Body of pancreas (tissue), 4 donors: ENCODE measurements around the gene GABBR1.

Source experiments
- POLR2A ChIP-seq, 3 donors: fragments of 450-650 bp; IDR thresholded peaks; one replicate each; pipeline ENCODE4 v1.6.1; 2016; ENCODE audit warnings: antibody characterized with exemption in 3 of 3, mild to moderate bottlenecking in 2 of 3
- TF ChIP-seq, protein P1 (sequence below), 7 experiments: fragments of 450-650 bp in 4 of 7; fragments of 200-600 bp in 3 of 7; sonication (generic) in 3 of 7; IDR thresholded peaks; one replicate each; pipeline ENCODE4 v1.5.1; 2016 to 2019; ENCODE audit warnings: antibody characterized with exemption in 7 of 7

DNA sequence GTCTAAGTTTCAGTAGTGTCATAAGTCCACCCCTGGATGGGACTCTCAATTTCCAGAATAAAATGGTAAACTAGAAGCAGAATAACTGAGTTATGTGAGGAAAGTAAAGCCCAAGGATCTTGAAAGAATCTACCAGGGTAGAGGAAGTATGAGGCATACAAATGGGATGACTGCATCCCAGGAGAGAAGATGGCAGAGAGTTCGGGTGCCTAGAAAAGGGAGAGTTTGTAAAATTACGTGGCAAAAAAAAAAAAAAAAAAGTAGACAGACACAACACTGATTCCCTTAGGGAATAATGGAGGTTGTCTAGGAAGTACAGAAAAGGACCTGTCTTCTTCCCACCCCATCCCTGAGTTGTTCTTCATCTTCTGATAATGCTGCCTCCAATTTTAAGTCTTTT, 3.4 kb downstream of the GABBR1 start:
- TF ChIP-seq, protein P1, sequence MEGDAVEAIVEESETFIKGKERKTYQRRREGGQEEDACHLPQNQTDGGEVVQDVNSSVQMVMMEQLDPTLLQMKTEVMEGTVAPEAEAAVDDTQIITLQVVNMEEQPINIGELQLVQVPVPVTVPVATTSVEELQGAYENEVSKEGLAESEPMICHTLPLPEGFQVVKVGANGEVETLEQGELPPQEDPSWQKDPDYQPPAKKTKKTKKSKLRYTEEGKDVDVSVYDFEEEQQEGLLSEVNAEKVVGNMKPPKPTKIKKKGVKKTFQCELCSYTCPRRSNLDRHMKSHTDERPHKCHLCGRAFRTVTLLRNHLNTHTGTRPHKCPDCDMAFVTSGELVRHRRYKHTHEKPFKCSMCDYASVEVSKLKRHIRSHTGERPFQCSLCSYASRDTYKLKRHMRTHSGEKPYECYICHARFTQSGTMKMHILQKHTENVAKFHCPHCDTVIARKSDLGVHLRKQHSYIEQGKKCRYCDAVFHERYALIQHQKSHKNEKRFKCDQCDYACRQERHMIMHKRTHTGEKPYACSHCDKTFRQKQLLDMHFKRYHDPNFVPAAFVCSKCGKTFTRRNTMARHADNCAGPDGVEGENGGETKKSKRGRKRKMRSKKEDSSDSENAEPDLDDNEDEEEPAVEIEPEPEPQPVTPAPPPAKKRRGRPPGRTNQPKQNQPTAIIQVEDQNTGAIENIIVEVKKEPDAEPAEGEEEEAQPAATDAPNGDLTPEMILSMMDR (IDR thresholded peaks at IDR 0.05), result no peak
- TF ChIP-seq POLR2A (IDR thresholded peaks at IDR 0.05), result no peak
